MCF 10A (cell line): ENCODE results near the gene LRFN3. TPM values are rescaled to one million over a fixed set of nuclear protein-coding genes. Genes with fewer than 3 reads are reported as not detected.
A peak's percentile ranks its signal among the peaks of the same experiment; 100 is the strongest.

Experiments
- BruUV-seq: library from RNA; stranded (reverse); fragments of 400-500 nt; replicated peaks from 2 replicates; lab custom pipeline; 2021; lab: Mats Ljungman, UMichigan
- CTCF ChIA-PET: fragments of 300-600 bp; sonication (Branson Sonifier 250); formaldehyde crosslinking; extraction: SDS; loops from one replicate; lab custom pipeline; 2021; ENCODE audit warnings: antibody characterized with exemption, inconsistent platforms; lab: Yijun Ruan, JAX
- POLR2A ChIA-PET: fragments of 300-600, 350-650 bp; sonication (Branson Sonifier 250); formaldehyde crosslinking; extraction: SDS; loops from one replicate; lab custom pipeline; 2020; ENCODE audit warnings: antibody characterized with exemption, inconsistent platforms; lab: Yijun Ruan, JAX
- DNase-seq: peaks from one replicate; pipeline ENCODE4 v3.0.0-alpha.2; 2018; ENCODE audit not compliant: unreplicated experiment
- H3K27ac Mint-ChIP-seq: one replicate; pipeline ENCODE4 v1.8.0; 2022; ENCODE audit warnings: mild to moderate bottlenecking, low read depth, mixed read lengths; ENCODE audit not compliant: unreplicated experiment
- H3K27me3 Mint-ChIP-seq: one replicate; pipeline ENCODE4 v1.8.0; 2022; ENCODE audit warnings: mixed read lengths; ENCODE audit not compliant: insufficient read depth, unreplicated experiment
- H3K36me3 Mint-ChIP-seq: one replicate; pipeline ENCODE4 v1.8.0; 2022; ENCODE audit warnings: mild to moderate bottlenecking, moderate library complexity, mixed read lengths; ENCODE audit not compliant: insufficient read depth, unreplicated experiment
- H3K4me1 Mint-ChIP-seq: one replicate; pipeline ENCODE4 v1.8.0; 2022; ENCODE audit warnings: mixed read lengths; ENCODE audit not compliant: insufficient read depth, unreplicated experiment
- H3K4me3 Mint-ChIP-seq: one replicate; pipeline ENCODE4 v1.8.0; 2022; ENCODE audit warnings: mild to moderate bottlenecking, moderate library complexity, mixed read lengths; ENCODE audit not compliant: unreplicated experiment
- H3K9me3 Mint-ChIP-seq: one replicate; pipeline ENCODE4 v1.8.0; 2022; ENCODE audit warnings: mixed read lengths; ENCODE audit not compliant: unreplicated experiment
- intact Hi-C: fragments of 100-400 bp; cut with micrococcal nuclease; formaldehyde crosslinking; loops from 2 replicates; pipeline ENCODE4 v1.14.1; 2022
- total RNA-seq: library from RNA; stranded (reverse); gene quantifications from 2 replicates; pipeline ENCODE4 v1.2.3, GENCODE V29; 2022
- TF ChIP-seq, protein P1 (sequence below): fragments of 200-600 bp; IDR thresholded peaks from one replicate; pipeline ENCODE4 v1.8.0; 2022; ENCODE audit warnings: antibody characterized with exemption, mild to moderate bottlenecking; ENCODE audit not compliant: unreplicated experiment

LRFN3 gene
- total RNA-seq, 1 experiment from 2014 or later = 7.4 TPM

DNA sequence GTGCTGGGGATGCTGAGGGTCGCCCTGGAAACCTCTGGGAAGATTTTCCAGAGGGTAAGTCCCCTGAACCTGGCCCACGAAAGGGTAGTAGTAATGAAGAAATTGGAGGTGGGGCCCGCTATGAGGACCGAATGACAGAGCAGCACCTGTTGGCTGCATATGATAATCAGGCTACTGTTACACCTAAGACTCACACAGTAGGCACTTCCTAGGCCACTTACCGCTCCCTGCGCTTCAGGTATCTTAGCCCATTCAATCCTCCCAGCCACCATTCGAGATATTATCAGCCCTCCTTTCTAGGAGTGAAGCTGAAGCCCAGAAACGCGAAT, 4.3 kb upstream of the LRFN3 start:
- Mint-ChIP-seq H3K4me1 (peaks cover 23% of the 10 kb centered on the region), H3K36me3 (no peaks in the 10 kb centered on the region), H3K27ac (no peak overlapping the region), H3K9me3 (no peaks in the 10 kb centered on the region), H3K27me3 (peaks cover 16% of the 10 kb centered on the region), H3K4me3 (no peak overlapping the region)
- no TSS peak for BruUV-seq
- POLR2A ChIA-PET = interaction anchor here (0.9 to 1.6 kb wide), 7 partner anchors 10 to 183 kb away, joined by 4 to 12 read pairs (median 5); partner anchors contain the start of gene LIN37
- CTCF ChIA-PET = interaction anchor here (0.6 to 5.3 kb wide), 12 partner anchors 15 to 579 kb away, joined by 3 to 127 read pairs (median 3); partner anchors contain the start of gene LIN37
- intact Hi-C loops = loop anchor here (1.0 to 10.0 kb wide), 5 partner anchors 31 to 238 kb away; partner anchors contain the start of genes ARHGAP33, LIN37 and NFKBID
- no peak for DNase-seq
- TF ChIP-seq, protein P1, sequence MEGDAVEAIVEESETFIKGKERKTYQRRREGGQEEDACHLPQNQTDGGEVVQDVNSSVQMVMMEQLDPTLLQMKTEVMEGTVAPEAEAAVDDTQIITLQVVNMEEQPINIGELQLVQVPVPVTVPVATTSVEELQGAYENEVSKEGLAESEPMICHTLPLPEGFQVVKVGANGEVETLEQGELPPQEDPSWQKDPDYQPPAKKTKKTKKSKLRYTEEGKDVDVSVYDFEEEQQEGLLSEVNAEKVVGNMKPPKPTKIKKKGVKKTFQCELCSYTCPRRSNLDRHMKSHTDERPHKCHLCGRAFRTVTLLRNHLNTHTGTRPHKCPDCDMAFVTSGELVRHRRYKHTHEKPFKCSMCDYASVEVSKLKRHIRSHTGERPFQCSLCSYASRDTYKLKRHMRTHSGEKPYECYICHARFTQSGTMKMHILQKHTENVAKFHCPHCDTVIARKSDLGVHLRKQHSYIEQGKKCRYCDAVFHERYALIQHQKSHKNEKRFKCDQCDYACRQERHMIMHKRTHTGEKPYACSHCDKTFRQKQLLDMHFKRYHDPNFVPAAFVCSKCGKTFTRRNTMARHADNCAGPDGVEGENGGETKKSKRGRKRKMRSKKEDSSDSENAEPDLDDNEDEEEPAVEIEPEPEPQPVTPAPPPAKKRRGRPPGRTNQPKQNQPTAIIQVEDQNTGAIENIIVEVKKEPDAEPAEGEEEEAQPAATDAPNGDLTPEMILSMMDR = no peak

DNA sequence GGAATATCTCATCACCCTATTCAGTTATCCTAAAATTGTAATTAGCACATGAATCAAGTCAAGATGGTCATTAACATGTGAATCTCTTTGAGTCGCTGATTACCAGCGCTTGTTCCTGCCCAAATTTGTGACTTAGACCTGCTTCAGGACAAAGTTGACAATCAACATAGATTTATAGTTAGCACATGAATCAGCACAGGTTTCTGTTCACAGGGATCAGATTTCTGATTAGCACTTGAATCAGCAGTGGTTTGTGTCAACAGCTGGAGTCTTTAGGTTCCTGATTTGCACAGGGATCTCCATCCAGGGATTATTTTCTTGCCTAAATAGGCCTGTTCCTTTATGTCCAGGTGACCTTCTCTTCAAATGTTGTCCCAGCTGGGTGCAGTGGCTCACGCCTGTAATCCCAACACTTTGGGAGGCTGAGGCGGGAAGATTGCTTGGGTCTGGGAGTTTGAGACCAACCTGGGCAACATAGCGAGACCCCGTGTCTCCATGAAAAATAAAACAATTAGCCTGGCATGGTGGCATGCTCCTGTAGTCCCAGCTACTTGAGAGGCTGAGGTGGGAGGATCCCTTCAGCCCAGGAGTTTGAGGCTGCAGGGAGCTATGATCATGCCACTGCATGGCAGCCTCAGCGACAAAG, 3.8 kb upstream of the LRFN3 start:
- intact Hi-C loops = loop anchor here (10.0 kb wide), 1 partner anchor 158 kb away; the partner anchor contains the start of gene ARHGAP33
- DNase-seq = no peak
- ChIA-PET POLR2A (interaction anchor here (0.9 to 1.6 kb wide), 3 partner anchors 10 to 53 kb away, joined by 4 to 5 read pairs (median 5); no protein-coding TSS in a partner anchor), CTCF (interaction anchor here (0.6 to 5.3 kb wide), 11 partner anchors 14 to 580 kb away, joined by 3 to 127 read pairs (median 3); partner anchors contain the start of gene LIN37)
- Mint-ChIP-seq H3K27ac (no peak overlapping the region), H3K9me3 (no peaks in the 10 kb centered on the region), H3K4me3 (no peak overlapping the region), H3K4me1 (peaks cover 25% of the 10 kb centered on the region), H3K27me3 (peaks cover 10% of the 10 kb centered on the region), H3K36me3 (no peaks in the 10 kb centered on the region)
- TF ChIP-seq, protein P1 = no peak
- BruUV-seq = no TSS peak

DNA sequence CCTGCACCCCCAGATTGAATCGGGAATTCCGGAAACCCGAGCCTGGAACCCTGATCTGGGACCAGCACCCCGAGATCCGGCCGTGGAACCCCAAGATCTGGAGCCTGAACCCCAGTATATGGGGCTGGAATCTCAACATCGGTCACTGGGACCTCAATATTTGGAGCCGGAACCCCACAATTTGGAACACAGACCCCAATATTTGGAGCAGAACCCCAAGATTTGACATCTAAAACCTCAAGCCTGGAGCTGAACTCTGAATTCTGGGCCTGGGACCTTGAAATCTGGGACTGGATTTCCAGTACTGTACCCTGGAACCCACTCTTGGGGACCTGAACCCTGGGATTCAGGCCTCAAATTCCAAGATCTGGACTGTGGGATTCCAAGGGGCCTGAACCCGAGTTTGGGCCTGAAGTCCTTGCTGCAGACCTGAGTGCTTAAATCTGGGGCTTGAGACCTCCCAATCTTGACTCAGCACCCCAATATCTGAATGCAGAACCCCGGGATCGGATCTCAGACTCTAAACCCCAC, 629 bp downstream of the LRFN3 start:
- Mint-ChIP-seq H3K27ac (no peak overlapping the region), H3K27me3 (no peaks in the 10 kb centered on the region), H3K9me3 (no peaks in the 10 kb centered on the region), H3K4me3 (peak overlapping the region; percentile 85), H3K36me3 (peaks cover 3% of the 10 kb centered on the region), H3K4me1 (peaks cover 34% of the 10 kb centered on the region)
- intact Hi-C loops = loop anchor here (10.0 kb wide), 1 partner anchor 162 kb away; the partner anchor contains the start of gene ARHGAP33
- TF ChIP-seq, protein P1 = no peak
- TSS peak; percentile 58 for BruUV-seq
- no peak for DNase-seq
- ChIA-PET CTCF (interaction anchor here (1.1 kb wide), 1 partner anchor 53 kb away, joined by 6 read pairs; no protein-coding TSS in a partner anchor), POLR2A (interaction anchor here (0.6 kb wide), 1 partner anchor 50 kb away, joined by 3 read pairs; no protein-coding TSS in a partner anchor)
